HG03571 (cell line): ENCODE data around the gene PAK6.

ENCODE experiments used
- ATAC-seq: cut with Tn5 transposase; IDR thresholded peaks from one replicate; pipeline ENCODE4 v1.9.1; 2021; ENCODE audit not compliant: unreplicated experiment

PAK6 gene

GRCh38 chr15:40238532-40239403 is at the start of gene PAK6:
Gene PAK6 (plus strand): TSS chr15:40239063. CDS start chr15:40264786, 25,723 bp downstream.
- no peak for ATAC-seq

GRCh38 chr15:40190591-40190990 is 48.3 kb upstream of the PAK6 start:
- no peak for ATAC-seq

GRCh38 chr15:40192942-40193341 is 45.9 kb upstream of the PAK6 start:
- no peak for ATAC-seq

- ATAC-seq, result no peak
These were observed 41.4 kb upstream of the PAK6 start for GRCh38 chr15:40197434-40197833.

GRCh38 chr15:40198355-40199085 is 40.3 kb upstream of the PAK6 start:
- no peak for ATAC-seq

GRCh38 chr15:40204100-40204499 is 34.8 kb upstream of the PAK6 start:
- ATAC-seq, result no peak

- no peak for ATAC-seq
These were observed 21.6 kb upstream of the PAK6 start for GRCh38 chr15:40217166-40217824.

- no peak for ATAC-seq
These were observed 19.1 kb upstream of the PAK6 start for GRCh38 chr15:40219801-40220200.

DNA sequence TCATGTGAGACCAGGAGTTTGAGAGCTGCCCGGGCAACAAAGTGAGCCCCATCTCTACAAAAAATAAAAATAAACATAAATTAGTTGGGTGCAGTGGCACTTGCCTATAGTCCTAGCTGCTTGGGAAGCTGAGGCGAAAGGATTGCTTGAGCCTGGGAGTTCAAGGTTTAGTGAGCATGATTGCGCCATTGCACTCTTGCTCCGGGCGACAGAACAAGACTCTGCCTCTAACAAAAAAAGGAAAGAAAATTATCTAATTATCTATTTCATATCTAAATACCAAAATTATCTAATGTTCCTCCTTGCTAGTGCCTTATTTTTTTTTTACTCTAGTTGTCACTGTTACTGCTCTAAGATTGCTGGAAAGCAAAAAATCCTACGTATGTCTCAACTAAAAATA is 16.7 kb upstream of the PAK6 start:
- no peak for ATAC-seq

GRCh38 chr15:40226736-40227135 is 12.1 kb upstream of the PAK6 start:
- no peak for ATAC-seq

DNA sequence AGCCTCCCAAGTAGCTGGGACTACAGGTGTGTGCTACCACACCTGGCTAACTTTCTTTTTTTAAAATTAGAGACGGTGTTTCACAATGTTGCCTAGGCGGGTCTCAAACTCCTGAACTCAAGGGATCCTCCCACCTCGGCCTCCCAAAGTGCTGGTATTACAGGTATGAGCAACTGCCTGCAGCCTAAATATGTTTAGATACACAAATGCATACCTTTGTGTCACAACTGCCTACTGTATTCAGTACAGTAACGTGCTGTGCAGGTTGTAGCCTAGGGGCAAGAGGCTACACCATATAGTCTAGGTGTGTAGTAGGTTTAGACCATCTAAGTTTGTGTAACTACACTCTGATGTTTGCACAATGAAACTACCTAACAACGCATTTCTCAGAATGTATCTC is 9.5 kb upstream of the PAK6 start:
- ATAC-seq, result no peak

GRCh38 chr15:40229956-40230355 is 8.9 kb upstream of the PAK6 start:
- no peak for ATAC-seq

- no peak for ATAC-seq
These were observed 6.2 kb upstream of the PAK6 start for GRCh38 chr15:40232625-40233070.

DNA sequence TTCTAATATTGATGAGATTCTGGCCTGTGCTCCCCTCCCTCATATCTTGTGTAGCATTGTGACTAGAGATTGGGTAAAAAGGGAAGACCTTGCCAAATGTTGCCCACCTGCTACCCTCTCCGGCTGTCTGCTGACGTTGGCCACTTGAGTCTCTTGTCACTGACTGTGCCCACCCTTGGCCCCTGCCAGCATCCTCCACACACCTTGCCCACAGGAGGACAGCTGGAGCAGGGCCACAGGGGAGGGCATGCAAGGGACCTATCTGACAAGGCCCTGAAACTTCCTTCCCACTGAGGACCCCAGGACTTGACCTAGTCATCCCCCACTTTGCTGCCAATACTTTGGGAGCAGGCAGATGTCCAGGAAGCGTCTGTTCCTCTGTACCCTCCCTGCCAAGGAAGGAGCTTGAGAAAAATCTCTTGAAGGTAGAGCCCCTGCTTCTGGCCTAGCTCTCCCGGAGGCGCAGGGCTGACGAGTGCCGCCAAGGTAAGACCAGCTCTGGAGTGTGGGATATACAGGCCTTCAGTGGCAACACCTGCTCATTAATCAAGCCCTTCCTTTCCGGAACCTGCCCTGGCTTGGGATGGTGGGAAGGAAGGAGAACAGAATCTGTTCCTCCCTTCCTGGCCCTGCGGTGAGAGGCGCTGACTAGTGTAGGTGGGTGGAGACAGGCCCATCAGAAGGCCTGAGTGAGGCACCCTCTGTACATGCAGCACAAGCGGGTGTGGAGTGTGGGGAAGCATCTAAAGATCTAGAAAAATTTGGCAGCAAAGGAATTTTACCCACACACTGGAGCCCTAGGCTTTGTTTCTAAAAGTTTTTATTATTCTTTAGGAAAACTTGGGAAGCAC is 4.9 kb upstream of the PAK6 start:
- no peak for ATAC-seq

DNA sequence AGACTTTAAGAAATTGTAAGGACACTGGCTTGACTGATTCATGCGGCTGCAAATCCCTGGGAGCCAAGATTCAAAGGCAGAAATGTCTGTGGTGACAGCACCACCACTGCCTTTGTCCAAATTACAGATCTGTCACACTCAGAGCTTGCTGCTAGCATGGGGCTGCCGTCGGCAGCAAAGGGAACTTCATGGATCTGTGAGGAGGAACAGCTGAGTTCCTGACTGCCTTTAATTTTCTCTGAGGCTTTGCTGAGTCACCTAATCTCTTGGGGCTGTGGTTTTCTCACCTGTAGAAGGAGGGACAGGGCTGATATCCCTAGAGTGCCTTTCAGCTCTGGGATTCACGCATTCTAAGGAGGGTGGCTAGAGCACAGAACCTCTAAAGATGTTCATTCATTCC is 4.1 kb upstream of the PAK6 start:
- no peak for ATAC-seq

DNA sequence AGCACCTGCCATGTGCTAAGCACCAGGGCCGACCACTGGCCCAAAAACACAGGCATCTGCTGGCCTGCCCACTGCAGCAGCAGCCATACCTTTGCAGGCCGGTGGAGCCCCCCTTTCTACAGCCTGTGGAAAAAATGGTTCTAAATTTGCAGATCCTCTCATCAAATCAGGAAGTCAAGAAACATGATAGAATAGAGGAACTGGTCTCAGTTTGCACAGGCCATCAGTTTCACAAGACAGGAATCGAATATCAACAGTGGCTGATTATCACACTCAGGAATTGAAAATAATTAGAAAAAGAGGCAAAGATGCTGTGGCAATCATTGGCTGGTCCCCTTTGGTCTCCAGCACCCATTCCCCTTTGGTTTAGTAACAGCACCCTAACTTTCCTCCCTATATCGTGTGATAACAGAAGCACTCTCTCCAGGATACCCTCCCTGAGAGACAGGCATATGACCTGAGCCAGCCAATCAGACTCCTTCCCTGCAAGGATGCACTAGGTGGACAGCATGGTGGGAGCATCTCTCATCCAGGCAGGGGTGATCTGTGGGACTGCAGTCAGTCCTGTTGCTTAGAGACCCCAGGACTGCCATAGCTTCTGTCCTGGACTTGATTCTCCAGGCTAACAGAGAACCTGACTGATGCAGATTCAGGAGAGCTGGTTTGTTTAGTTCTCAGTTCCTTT is 3.5 kb upstream of the PAK6 start:
- ATAC-seq, result no peak

DNA sequence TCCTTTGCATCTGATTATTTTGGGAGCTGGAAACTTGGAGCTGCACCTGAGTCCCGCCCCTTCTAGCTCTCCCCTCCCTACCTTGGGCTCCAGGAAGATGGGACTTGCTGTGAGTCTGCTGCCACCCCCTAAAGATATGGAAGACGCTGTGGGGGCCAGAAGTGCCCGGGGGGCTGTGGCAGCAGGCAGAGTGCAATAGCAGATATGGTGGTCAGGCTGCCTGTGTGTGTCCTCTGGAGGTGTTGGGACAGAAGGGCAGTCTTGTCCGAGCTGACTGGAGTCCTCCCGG is 485 bp downstream of the PAK6 start:
- ATAC-seq, result no peak

DNA sequence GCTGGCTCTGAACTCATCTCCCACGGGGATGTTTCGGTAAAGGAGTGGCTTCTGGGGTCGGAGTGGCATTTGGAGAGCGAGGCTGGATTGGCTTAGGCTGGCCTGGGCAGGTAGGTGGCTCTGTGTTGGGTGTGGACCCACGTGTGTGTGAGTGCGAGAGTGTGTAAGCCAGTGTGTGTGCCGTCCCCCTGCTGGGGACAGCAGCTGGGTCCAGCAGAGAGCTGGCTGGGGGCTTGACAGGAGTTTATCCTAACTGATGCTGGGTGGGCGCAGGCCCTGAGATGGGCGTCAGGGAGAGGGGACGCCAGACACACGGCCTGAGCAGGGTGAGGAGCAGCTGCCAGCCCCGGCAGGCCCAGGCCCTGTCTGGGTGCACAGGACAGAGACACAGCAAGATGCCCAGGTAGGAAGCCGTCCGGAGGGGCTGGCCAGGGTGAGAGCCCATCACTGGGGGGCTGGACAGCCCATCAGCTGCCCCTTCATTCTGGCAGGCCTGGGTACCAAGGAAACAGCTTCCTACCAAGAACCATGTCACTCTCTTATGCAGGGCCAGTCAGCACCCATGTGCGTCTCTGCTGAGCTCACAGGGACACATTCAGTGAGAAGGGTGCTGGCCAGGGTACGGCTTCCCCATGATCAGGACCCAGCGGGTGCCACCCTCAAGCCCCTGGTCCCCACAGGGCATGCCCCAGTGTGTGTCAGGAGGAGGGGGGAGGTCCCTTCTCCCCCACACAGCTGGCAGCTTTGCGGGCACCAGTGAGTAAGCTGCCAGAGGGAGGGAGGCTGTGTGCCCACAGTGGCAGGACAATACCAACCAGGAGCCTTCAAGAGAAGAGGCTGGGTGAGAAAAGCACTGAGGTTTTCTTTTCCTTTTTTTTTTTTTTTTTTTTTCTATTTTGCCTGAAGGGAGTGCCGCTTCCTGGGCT is 1.1 kb downstream of the PAK6 start:
- ATAC-seq, result no peak

DNA sequence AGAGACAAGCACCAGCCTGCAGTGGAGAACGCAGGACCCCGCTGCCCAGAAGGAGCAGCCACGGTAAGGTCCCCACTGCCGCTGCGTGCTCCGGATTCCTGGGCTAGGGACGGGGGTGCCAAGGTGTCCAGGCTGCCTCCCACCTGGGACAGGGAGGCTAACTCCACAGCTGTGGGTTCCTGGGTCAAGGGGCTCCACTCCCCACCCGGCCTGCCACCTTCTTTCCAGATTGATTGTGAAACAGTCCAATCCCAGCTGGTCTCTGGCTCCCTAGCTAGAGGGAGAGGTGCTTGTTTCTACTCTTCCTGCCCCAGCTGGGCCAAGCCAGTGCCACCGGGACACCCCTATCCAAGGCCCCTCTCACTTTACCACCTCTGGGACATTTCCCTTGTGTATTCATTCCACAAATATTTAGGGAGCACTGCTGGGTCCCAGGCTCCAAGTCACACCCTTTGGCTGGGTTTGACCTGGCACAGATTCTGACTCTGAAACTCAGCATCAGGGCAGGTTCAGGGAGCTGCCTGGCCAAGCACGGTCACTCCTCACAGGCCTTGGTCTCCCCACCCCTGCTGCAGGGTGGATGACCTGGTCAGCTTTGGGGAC is 1.9 kb downstream of the PAK6 start:
- no peak for ATAC-seq
